Stimulated activated CD4-positive, alpha-beta T cell treated with anti-CD3 and anti-CD28 coated beads, Interleukin-15, amount 100 ng/mL, for 48 hours (primary cell): ENCODE measurements around the gene SH3GLB1.

Source experiments
- DNase-seq, 2 donors: peaks; one replicate each; pipeline ENCODE4 v3.0.0-alpha.2; 2020; ENCODE audit warnings: low read depth in 2 of 2

Gene SH3GLB1

DNA sequence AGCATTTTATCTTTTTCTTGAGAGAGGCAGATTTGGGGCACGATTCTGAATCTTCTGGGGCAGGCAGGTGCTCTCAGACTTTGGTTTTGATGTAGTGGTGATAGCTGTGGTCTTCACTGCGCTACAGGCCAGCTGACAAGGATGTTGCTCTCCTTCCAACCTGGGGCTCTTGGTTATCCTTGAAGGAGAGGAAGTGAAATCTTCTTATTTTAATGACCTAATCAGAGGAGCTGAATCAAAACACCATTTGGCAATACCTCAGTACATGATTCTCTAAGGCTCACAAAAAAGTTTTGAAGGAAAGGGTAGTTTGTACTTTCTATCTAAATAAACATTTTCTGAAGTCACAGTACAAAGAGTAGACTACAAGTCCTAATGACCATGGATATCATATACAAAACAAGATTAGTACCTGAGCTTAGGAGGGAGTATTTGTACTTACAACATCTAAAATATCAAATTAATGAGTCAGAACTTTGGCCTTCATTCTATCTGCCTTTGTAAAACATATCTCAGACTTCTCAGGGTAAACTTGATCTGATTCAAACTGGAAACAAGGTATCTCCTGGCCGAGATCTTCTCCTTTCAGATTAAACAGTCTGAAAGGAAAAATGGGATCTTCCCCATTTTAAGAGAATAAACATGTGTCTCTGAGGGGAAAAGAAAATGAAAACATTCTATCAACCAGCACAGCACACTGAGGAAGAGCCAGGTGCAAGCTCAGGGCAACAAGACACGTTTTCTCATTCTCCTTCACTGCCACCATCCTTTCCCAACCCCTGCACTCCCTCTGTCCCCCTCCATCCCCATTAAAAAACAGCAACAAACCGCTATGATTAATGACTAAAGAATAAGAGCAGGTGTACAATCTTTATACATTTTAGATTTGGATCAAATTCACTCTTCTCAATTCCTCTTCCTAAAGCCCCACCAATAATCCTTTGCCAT lies 69.2 kb downstream of the SH3GLB1 start:
- no peak for DNase-seq

DNA sequence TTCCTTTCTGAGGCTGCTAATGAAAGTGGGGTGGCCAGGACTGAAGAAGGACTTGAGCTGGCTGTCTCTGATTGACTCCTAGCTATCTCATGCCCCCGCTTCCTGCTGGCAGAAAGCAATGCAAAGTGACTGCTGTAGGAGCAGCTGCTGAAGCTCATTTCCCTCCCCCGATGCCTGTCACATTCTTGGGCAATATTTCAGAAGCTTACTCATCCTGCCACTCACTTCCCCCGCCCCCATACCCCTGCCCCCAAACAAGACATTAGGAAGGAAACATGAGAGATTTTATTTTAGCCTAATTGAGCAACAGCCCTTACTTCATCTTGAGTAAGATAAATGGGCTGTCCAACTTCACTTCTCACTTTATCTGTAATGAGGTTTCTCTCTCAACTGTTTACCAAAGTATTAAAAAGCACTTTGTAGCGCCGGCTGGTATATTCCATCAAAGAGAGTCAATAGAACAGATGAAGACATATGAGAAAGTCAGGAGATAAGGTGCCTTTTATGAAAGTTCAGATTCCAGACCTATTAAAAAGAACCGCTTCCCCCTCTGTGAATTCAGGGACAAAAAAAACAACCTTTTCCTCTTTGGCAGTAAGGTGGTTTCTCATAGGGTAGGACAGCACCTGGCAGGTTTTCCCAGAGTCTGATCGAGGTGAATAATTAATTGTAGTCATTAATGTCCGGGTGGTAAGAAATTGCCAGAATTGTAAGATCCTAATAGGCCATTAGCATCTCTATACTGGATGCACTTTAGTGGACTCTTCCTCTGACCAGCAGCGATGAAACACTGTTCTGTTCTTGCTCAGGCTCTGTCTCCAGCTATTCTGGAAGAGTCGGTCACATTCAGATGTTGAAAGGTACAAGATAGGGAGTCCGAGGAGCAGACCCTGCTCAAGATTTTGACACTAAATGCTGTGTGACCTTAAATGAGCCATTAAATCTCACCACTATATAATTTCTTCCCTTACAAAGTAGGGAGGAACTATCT lies 70.2 kb downstream of the SH3GLB1 start:
- DNase-seq, result peak; percentile 53 to 62

DNA sequence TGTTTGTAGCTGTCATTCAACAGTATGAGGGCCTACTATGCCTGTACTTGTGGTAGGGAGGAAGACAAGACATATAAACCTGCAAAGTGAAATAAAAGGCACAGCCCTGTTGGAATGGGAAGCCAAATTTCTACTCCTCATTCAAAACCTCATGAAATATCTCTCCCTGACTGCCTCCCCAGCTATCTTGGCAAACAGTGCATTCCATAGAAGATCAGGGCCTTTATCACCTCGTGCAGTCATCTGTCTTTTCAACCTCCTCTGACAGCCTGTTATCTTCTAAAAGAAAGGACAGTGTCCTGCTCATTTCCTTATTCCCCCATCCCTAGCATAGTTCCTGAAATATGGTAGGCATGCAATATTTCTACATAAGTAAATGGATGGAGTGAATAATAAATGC lies 71.0 kb downstream of the SH3GLB1 start:
- DNase-seq, result no peak

DNA sequence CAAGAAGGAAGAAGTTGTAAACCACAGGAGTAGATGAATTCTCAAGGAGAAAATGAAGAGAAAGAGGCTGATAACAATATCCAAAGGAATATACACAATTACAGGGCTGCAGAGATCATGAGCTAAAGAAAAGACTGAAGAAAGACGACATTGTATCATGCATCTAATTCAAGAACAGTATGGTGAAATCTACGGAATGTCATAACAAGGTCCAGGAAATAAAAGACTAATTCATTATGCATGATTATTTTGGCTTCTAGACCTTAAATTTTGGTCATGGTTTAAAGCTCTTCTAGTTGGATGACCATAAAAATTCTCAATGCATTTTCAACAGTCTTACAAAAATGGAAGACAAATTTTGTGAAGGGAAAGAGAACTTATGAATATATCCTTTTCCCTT lies 71.7 kb downstream of the SH3GLB1 start:
- no peak for DNase-seq

DNA sequence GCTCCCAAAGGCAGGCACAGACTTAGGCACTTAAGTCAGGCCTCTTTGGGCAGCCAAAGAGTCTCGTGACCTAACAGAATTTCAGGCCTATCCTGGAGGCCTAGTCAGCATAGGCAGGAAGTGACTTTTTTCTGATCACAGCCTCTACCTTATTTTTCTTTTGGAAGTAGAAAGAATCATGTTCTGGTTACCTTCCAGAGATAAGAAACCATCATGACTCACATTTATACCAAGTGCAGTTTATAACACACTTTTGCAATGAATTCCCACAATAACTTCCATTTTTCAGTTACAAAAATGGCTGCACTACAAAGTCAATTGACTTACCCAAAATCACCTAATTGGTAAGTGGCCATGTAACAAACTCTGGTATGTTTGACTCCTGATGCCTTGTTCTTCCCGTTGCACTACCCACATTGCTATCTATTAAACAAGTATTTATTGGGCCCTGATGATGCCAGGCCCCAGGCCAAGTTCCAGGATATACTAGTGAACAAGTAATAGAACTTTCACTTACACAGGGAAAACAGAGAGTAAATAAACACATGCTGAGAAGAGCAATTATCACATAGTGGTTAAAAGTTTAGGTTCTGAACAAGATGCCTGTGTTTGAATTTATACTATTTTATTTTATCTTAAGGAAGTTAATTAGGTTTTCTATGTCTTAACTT lies 74.3 kb downstream of the SH3GLB1 start:
- no peak for DNase-seq

DNA sequence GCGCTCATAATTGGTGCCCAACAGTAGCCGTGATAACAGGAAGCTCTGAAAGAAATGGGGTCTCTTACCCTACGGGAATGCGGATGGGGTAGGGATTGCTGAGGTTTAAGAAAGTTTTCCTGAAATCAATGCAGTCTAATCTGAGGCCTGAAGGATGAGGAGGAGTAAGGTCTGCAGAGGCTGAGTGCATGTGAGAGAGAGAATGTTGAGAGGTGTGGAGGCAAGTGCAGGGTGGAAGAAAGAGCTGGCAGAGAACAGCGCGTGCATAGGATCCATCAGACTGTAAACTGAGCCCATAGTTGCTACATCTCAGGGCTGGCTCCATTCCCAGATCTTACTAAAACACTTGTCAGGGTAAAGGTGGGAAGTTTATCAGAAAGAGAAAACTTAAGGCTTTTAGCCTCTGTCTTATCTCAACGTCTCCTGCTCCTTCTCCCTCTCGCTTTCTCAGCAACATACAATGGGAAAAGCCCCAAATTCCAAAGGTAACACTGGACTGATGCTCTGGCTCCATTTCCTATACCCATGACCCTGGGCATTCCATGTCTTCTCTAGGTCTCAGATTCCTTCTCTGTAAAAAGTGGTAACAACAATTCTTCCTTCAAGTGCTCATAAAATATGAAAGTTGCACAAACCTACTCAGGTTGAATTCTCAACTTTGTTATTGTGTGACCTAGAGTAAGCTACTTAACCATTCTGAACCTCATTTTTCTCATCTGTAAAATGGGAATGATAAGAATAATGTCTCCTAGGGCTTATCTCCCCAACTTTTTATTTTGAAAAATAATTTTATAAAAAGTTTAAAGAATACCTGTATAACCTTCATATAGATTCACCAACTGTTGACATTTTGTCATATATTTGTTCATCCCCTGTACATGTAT lies 75.2 kb downstream of the SH3GLB1 start:
- no peak for DNase-seq

DNA sequence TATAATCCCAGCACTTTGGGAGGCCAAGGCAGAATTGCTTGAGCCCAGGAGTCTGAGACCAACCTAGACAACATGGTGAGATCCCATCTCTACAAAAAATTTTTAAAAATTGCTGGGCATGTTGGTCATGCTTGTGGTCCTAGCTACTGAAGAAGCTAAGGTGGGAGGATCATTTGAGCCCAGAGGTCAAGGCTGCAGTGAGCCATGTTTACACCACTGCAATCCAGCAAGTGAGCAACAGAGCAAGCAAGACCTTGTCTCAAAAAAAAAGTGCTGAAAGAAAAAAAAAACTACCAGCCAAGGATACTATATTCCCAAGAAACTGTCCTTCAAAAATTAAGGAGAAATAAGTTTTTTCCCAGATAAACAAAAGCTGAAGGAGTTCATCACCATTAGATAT lies 78.1 kb downstream of the SH3GLB1 start:
- no peak for DNase-seq

DNA sequence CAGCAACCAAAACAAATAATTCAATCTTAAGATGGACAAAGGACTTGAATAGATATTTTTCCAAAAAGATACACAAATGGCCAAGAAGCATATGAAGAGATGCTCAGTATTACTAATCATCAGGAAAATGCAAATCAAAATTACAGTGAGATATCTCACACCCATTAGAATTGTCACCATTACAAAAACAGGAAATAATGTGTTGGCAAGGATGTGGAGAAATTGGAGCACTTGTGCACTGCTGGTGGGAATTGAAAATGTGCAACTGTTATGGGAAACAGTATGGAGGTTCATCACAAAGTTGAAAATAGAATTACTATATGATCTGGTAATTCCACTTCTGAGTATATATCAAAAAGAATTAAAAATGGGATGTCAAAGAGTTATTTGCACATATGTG lies 83.2 kb downstream of the SH3GLB1 start:
- no peak for DNase-seq

DNA sequence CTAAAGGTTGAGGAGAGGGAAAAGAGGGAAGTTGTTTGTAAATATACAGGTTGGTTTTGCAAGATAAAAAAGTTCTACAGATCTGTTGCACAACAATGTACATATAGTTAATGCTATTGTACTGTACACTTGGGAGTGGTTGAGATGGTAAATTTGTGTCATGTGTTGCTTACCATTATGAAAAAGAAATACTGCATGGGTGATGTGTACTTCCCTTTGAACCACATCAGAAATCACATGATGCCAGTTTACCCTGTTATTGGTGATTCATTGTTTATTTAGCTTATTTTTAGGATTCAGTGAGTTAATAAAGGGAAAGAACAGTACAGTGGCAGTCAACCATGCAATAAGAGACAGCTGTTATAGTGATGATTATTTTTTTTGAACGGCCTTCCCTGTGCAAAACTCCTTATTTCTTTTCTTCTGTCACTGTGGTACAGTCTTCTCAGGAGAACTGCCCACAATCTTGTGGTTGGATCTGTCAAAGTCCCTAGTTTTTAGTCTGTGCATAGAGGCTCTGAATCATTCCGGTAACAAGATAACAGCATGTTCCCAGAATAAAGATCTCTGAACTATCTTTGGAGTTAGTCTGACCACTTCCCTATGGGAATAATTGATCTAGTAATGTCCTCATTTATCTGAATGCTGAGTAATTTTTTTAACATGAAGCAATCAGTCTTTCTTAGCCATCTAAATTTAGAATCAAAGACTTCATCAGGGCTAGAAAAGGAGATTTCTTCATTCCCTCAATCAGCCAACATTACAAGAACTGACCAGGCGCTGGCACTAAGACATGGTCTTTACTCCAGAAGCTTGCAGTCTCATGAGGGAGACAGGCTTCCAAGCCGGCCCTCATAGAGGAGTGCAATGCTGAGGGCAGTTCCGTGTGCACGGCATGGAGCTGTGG lies 84.2 kb downstream of the SH3GLB1 start:
- DNase-seq, result no peak

DNA sequence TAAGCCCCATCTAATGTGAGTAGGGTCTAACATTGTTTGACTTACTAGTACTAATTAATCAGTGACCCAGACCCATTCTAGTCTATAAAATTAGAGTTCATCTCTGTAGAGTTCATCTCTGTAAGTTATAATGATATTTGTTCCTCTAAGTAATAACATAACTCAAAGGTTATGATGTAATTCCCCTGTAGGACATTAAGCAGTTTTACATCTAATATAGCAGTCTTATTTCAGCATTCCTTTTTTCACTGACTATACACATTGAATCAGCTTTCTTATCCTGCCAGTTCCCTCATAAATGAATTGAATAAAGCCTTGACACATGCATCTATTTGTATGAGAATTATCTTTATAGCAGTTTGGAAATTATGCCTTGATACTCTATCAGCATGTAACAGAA lies 90.9 kb downstream of the SH3GLB1 start:
- no peak for DNase-seq
